ENCODE measurements around the gene FZD4.
A peak's percentile ranks its signal among the peaks of the same experiment; 100 is the strongest.
"Not testable (repeated sequence)": the region's sequence is repeated elsewhere in the genome, so short reads cannot be mapped to it uniquely, and the experiment has no call there.

FZD4 gene

DNA sequence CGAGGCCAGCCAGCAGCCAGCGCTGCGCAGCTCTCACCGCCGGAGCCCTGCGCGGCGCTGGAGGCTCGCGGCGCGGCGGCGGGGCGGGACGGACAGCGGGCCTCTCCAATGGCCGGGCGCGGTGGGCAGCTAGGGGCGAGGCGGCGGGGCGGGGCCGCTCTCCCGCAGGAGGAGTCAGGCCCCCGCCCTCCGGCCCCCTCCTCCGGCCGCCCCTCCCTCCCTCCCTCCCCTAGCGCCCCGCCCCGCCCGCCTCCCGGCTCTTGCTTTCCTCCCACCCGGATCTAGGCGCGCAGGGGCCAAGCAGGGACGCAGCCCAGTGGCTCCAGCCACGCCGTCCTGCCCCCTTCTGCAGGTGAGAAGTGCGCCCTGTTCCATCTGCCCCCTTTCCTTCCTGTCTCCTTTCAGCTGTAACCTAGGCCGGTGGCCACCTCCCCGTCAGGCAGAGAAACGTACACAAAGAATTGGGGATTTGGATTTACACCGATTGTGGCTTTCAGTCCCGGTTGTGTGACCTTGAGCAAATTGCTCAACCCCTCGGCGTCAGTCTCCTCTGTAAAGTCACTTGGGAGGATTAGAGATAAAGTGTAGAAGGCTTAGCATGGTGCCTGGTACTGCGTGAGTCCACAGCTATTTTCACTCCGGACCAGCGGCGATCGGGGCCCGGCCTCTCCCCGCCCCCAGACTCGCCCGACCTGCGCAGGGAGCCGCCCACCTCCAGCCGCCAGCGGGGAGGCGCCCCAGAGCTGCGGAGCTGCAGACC is at the start of gene FZD4:
TSS of gene FZD4 (minus strand) at position 35 of the 760 bp plus-strand sequence. CDS start 310 bp downstream, outside the sequence.
- peak in 1 of 2 donors; percentile 27 for DNase-seq (ENCODE audit: low read depth in 2 of 2, low spot score in 1 of 2)

DNA sequence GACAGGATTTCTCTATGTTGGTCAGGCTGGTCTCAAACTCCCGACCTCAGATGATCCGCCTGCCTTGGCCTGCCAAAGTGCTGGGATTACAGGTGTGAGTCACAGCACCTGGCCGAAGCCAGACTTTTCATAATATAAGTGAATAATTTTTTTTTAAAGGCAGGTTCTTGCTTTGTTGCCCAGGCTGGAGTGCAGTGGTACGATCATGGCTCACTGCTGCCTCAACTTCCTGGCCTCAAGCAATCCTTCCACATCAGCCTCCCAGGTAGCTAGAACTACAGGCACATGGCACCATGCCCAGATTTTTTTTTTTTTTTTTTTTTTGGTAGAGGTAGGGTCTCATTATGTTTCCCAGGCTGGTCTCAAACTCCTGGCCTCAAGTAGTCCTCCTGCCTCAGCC is 49.1 kb upstream of the FZD4 start:
- not testable (repeated sequence) for DNase-seq (ENCODE audit: low read depth in 2 of 2, low spot score in 1 of 2)

DNA sequence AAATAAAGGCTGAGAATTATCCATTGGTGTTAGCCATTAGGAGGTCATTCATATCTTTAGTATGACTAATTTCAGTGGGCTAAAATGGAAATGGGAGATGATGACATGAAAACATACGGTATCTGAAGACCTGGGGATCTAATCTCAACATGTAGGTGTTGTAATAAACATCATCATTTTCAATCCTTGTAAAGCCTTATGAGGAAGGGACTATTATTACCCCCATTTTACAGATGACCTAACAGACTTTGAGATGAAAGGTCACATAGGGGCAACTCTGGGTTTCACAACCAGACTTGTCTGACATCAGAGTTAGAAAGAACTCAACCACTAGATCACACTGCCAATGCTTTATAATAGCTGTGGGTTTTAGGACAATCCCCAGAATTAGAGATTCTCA is 47.7 kb upstream of the FZD4 start:
- DNase-seq (ENCODE audit: low read depth in 2 of 2, low spot score in 1 of 2), result no peak

DNA sequence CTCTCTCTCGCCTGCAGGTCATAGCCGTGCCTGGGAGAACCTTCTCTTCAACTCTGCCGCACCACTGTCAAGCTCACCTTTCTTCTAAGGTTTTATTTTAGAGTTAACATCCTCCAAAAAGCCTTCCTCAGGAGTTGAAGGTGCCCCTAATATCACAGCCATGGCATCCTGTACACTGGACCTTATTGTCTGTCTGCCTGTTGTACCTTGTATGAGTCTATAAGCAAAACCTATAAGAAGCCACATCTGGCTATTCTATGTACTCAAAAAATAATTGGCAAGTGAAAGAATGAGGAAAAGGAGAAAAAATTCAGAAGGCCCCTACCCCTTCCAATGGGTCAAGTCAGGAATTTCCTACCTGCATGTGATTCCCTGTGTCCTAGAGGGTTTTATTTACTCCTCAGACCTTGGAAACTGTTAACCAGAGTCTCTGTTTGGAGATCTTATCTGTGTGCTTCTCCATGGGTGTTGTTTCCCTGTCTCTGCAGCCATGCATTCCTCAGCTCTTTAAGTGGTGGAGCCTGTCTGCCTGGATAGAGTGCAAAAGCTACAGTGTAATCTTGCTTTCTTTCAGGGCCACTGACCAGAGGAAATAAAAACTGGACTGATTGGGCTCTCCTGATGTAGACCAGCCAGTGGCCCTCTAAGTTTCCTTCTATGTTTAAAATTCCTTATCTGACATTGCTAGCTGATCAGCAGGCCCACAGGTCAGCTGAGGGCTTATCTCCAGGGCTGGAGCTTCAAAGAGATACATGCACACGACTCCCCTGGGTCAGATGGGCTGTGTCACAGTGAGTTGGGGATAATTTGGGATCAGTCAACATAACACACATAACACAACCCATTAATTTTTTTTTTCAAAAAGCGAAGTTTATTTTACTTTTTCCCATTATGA is 44.9 kb upstream of the FZD4 start:
- no peak for DNase-seq (ENCODE audit: low read depth in 2 of 2, low spot score in 1 of 2)

DNA sequence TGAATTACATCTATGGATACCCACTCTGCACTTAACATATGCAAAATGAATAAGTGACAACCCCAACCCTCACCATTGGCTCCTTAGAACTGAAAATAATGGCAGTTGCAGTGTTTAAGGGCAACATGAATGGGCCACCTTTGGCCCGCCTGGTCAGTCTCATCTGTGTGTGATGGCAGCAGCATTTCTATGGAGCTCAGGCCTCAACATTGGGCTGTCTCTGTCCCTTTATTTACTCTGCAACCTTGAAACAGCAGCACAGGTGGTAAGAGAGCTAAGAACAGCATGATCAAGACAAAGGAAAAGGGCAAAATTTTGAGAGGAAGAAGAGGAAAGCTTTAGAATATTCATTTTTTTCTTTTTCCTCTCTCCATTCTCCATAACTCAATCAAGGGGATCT is 44.2 kb upstream of the FZD4 start:
- DNase-seq (ENCODE audit: low read depth in 2 of 2, low spot score in 1 of 2), result no peak

DNA sequence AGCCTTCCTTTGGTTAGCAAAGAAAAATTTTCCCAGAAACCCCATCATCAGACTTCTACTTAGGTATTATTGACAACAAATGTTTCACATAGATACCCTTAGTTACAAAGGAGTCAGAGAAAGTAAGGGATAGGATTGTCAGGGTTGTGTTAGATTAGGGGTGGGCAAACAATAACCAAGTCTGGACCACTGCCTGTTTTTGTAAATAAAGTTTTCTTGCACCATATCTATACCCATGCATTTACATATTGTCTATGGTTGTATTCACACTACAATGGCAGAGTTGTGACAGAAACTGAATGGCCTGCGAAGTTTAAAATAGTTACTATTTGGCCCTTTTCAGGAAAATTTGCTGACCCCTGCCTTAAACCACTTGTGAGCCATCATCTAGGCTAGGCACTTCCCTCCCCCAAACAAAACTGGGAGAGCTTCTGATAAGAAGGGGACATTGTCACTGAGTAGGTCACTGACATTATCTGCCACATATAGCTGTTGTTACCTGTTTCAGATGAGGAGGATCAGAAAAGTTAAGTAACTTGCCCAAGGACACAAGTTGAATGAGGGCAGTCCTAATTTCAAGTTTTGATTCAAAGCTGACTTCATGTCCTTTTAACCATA is 41.9 kb upstream of the FZD4 start:
- DNase-seq (ENCODE audit: low read depth in 2 of 2, low spot score in 1 of 2), result no peak

DNA sequence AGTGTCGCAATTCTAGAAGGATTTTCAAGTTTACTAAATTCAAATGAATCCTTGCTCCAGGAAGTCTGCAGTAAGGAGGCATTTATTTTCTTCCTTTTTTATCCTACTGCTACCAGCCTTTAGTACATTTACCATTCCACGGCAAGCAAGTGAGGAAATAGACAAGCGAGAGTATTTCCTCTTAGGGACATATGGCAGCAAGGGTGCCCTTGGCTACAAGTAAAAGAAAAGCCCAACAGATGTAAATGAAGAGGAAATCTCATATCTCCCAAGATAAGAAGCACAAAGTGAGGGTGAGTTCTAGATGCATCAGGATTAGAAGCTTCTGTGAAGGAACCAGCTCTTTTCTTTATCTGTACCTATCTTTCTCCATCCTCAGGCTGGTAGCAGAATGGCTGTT is 37.8 kb upstream of the FZD4 start:
- no peak for DNase-seq (ENCODE audit: low read depth in 2 of 2, low spot score in 1 of 2)

DNA sequence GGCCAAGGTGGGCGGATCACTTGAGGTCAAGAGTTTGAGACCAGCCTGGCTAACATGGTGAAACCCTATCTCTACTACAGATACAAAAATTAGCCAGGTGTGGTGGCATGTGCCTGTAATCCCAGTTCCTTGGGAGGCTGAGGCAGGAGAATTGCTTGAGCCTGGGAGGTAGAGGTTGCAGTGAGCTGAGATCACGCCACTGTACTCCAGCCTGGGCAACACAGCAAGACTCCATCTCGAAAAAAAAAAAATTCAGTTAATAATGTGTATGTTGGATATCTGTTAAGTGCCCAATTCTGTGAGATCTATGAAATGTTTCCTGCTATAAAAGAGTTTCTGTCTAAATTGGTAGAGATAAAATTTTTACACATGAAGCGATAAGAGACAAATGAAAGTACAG is 37.1 kb upstream of the FZD4 start:
- not testable (repeated sequence) for DNase-seq (ENCODE audit: low read depth in 2 of 2, low spot score in 1 of 2)

DNA sequence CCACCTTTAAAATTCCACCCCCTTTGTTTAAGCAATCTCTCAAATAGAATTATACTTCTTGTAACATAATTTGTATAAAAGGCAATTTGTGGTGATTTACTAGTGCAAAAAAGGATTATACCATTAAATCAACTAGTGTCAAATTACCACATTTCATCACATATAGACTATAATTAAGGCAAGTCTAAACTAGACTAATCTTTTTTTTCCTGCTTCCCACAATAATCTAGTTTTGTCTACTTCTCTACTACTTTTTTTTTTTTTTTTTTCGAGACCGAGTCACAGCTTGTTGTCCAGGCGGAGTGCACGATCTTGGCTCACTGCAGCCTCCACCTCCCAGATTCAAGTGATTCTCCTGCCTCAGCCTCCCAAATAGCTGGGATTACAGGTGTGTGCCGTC is 36.1 kb upstream of the FZD4 start:
- no peak for DNase-seq (ENCODE audit: low read depth in 2 of 2, low spot score in 1 of 2)

DNA sequence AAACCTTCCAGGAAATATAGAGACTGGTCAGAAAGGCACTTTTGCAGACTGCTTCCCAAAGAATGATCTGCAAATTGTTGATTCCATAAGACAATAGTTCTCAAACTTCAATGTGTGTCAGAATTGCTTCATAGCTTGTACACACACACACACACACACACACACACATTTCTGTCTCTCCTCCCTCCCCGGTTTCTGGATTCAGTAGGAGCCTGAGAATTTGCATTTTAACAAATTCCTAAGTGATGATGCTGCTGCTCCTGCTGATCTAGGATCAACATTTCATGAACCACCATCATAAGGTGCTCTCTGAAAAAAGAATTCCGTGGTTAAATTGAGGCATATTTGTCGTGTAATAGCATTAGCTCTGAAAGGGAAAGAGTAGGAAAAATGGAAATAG is 35.3 kb upstream of the FZD4 start:
- DNase-seq (ENCODE audit: low read depth in 2 of 2, low spot score in 1 of 2), result no peak

DNA sequence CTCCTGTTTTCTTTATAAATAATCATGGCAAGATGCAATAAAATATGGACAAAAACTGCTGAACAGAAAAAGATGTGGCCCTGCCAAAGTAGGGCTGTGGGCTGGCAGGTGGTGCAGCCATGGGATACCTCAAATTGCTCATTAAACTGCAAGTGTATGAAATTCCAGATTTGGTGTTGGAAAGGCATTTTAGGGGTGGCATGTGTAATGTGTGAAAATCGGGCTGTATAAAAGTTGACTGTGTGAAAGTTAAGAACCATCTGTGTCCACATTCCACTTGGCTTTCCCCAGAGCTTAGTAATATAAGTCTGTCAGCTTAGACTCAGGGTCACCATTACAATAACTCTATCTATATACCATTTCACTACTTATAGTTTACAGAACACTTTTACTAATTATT is 34.8 kb upstream of the FZD4 start:
- no peak for DNase-seq (ENCODE audit: low read depth in 2 of 2, low spot score in 1 of 2)

DNA sequence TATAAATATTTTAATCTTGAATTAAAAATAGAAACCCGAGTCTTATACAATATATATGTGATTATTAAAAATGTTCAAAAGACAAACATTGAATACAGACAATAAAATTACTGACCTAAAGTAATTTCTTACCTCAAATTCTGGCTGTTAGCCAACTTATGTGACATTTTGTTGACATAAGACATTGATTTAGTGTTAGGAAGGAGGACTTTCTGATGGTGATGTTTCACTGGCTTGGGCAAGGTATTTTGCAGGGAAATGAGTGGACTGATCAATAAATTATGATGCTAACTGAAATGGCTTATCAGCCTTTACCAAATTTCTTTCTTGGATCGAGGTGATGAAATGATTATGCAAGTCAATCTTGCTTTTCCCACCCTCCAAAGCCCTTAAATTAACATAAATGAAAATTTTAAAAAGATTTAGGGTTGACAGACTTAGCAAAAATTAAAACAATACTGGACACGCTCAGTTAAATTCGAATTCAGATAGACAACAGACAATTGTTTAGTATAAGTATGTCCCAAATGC is 33.2 kb upstream of the FZD4 start:
- DNase-seq (ENCODE audit: low read depth in 2 of 2, low spot score in 1 of 2), result no peak

DNA sequence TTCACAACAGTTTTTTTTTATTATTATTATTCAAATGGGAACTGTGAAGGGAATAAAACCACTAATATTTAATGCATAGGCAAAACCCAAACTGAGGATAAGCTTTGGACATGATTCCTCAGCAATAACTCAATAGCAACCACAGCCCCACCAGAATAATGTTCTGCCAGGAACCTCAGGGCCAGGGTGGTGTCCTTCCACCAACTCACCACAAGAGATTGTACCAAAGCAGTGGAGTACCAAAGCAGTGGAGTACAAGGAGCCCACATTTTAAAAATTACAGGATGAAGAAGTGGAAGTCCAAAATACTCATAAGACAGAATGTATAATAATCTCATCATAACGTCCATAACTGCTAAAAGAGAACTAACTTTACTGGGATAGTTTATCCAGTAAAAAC is 32.5 kb upstream of the FZD4 start:
- DNase-seq (ENCODE audit: low read depth in 2 of 2, low spot score in 1 of 2), result no peak

DNA sequence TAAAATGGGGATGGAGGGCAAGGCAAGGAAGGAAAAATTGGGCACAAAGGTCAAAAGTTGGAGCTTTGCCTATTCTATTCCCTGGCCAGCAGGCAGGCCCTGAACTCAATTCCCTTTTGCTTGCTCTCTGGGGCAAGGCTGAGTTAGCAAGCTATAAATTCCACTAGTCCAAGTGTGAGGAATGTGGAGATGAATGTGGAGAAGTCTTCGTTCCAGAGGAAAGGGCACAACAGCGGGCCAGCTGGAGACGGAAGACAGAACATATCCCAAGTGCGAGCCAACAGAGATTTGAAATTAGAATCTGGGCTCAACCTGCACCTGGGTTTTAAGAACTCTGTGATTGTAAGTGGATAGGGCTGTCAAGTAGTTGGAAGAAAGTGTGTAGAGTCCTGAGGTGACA is 29.5 kb upstream of the FZD4 start:
- no peak for DNase-seq (ENCODE audit: low read depth in 2 of 2, low spot score in 1 of 2)

DNA sequence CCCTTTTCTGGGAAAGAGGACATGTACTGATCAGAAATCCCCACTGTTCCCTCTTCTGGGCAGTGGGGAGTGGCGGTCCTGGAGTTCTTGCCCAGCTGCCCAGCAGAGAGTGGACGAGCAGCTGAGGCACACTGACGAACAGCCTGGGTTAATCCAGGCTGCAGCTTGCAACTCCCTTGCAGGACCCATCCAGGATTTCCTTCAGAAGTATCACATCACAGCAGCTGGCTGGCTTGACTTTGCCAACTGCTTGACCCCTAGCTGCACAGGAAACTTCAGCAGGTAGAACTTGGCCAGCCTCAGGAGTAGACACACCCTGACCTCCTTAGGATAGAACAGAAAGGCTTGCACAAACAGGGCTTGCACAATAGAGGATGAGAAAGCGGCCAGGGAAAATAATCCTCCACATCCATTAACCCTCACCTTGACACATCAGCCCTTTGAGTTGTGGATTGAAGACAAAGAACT is 27.9 kb upstream of the FZD4 start:
- no peak for DNase-seq (ENCODE audit: low read depth in 2 of 2, low spot score in 1 of 2)

DNA sequence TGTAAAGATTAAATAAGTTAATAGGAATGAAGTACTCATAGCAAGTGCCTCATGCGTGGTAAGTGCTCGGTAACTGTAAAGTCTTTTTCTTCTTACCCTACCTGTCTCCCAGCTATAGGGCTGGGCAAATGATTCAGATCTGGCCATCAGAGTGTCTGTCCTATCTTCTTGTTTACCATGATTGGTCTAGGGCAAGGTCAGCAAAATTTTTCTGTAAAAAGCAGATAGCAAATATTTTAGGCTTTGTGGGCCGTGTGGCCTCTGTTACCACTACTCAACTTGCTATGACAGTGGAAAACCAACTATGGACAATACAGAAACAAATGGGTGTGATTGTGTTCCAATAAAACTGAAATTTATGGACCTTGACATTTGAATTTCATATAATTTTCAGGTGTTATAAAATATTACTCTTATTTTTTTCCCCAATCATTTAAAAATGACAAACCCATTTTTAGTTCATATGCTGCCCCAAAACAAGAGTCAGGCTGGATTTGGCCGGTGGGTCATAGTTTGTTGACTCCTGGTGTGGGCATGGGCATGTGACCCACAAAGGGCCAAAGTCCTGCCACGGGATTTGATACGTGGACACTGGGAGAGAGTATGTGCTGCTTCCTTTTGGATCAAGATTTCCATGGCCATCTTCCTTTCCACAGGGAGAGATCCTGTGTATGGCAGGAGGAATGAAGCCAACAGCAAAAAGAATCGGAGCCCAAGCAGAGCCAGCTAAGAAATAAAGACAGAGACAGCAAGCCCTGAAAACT is 26.8 kb upstream of the FZD4 start:
- DNase-seq (ENCODE audit: low read depth in 2 of 2, low spot score in 1 of 2), result no peak

DNA sequence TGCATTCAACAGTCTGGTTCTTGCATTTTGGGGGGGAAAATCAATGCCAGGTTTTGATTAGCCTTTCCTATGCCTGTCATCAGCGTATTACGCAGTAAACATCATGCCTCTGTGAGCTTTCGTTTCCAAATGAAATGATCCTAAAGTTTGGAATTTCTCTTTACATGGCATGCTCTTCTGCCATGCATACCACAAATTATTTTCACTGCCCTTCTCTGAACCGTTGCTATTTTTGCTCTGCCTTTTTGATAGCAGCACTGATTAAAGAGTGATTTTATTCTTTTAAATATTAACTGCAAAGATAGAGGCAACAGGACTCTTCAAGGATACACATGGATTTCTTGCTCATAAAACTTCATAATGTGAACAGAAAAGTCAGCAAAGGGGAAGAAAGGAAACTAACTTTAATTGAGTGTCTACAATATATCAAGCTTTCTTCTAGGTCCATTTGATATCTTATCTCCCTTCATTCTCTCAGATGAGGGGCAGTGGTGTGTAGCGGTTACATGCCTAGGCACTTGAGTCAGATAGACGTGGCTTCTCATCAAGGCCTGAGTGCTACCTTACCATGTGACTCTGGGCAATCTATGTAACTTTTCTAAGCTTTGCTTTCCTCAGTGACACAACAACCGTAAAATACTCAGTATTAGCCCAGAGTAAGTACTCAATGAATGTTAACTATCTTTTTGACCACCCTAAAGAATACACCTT is 25.0 kb upstream of the FZD4 start:
- no peak for DNase-seq (ENCODE audit: low read depth in 2 of 2, low spot score in 1 of 2)

DNA sequence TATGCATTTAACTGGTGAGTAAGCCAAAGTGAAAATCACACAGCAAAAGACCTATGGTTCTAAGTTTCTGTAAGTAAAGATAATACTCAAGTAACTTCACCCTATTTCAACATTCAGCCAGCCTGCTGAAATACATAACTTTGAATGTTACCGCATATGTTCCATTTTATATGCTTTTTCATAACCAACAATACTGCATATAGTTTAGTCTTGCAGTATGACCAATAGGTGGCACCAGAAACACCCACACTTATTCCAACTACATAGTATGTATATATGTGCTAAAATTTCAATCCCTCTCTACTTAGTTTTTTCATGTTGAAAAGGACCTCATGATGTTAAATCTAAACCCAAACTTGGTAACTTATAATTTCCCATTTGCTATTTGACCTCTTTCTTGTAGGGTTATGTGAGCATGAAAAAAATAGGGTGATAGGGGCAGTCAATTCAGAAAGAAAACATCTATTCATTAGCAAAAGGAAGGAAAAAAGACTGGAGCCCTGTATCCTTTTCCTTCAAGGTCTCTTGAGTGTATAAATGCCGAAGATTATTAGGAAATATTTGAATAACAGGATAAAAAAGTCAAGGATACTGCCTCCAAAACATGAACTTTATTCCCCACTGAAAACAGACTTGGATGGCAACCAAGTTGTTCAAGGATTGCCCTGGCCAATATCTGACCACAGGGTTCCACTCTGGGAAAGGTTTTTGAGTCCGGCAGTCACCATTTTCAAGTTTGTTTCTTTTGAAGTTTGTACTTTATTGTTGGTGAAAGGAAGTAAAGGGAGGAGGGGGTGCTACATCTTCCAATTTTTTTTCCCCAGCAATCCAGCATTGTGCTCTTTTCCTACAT is 23.8 kb upstream of the FZD4 start:
- DNase-seq (ENCODE audit: low read depth in 2 of 2, low spot score in 1 of 2), result no peak

DNA sequence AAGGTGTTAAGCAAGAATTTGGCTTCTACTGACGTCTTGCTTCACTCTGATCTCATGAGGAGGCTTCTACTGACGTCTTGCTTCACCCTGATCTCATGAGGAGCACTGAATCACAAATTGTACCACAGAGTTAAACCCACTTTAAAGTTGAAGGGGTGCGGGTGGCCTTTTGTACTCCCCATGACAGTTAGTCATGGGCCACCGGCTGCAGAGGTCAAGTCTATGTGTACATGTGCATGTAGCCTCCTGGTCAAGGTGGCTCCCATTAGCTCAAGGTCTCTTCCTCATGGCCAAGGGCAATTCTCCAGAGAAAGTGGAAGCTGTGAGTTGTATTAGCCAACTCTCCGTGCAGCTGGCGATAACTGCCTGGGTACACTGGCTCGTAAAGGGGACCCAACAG is 23.1 kb upstream of the FZD4 start:
- DNase-seq (ENCODE audit: low read depth in 2 of 2, low spot score in 1 of 2), result no peak
